Type B pancreatic cell (in vitro differentiated cells): ENCODE data around the gene CDH24. TPM values are rescaled to one million over a fixed set of nuclear protein-coding genes. Genes with fewer than 3 reads are reported as not detected.

Experiments used
- DNase-seq: peaks from one replicate; pipeline ENCODE4 v3.0.0; 2021; ENCODE audit warnings: mixed read lengths; ENCODE audit not compliant: unreplicated experiment; ENCODE audit errors: extremely low spot score
- H3K27ac Mint-ChIP-seq: 2 replicates; pipeline ENCODE4 v1.8.0; 2021; ENCODE audit warnings: mild to moderate bottlenecking, mixed read lengths
- H3K27me3 Mint-ChIP-seq: 2 replicates; pipeline ENCODE4 v1.8.0; 2021; ENCODE audit warnings: mixed read lengths
- H3K36me3 Mint-ChIP-seq: 2 replicates; pipeline ENCODE4 v1.8.0; 2021; ENCODE audit warnings: mixed read lengths
- H3K4me1 Mint-ChIP-seq: one replicate; pipeline ENCODE4 v1.8.0; 2021; ENCODE audit warnings: mixed read lengths; ENCODE audit not compliant: unreplicated experiment
- H3K4me3 Mint-ChIP-seq: 2 replicates; pipeline ENCODE4 v1.8.0; 2021; ENCODE audit warnings: mild to moderate bottlenecking, mixed read lengths
- H3K9me3 Mint-ChIP-seq: 2 replicates; pipeline ENCODE4 v1.8.0; 2021; ENCODE audit warnings: mixed read lengths
- long read RNA-seq: library from polyadenylated mRNA; unstranded; transcript quantifications from one replicate; pipeline ENCODE4 v2.0.0, GENCODE V29; 2020
- total RNA-seq: library from RNA; stranded (reverse); gene quantifications from 2 replicates; pipeline ENCODE4 v1.2.1, GENCODE V29; 2021; ENCODE audit warnings: low replicate concordance
- TF ChIP-seq, protein P1 (sequence below): fragments of 200-600 bp; sonication (generic); conservative IDR thresholded peaks from 2 replicates; pipeline ENCODE4 v1.5.0; 2021; ENCODE audit warnings: antibody characterized with exemption, mild to moderate bottlenecking

Gene CDH24, protein sequence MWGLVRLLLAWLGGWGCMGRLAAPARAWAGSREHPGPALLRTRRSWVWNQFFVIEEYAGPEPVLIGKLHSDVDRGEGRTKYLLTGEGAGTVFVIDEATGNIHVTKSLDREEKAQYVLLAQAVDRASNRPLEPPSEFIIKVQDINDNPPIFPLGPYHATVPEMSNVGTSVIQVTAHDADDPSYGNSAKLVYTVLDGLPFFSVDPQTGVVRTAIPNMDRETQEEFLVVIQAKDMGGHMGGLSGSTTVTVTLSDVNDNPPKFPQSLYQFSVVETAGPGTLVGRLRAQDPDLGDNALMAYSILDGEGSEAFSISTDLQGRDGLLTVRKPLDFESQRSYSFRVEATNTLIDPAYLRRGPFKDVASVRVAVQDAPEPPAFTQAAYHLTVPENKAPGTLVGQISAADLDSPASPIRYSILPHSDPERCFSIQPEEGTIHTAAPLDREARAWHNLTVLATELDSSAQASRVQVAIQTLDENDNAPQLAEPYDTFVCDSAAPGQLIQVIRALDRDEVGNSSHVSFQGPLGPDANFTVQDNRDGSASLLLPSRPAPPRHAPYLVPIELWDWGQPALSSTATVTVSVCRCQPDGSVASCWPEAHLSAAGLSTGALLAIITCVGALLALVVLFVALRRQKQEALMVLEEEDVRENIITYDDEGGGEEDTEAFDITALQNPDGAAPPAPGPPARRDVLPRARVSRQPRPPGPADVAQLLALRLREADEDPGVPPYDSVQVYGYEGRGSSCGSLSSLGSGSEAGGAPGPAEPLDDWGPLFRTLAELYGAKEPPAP
- total RNA-seq: 7.9 and 20.4 TPM in 2 replicates
- long read RNA-seq: 0 reads

DNA sequence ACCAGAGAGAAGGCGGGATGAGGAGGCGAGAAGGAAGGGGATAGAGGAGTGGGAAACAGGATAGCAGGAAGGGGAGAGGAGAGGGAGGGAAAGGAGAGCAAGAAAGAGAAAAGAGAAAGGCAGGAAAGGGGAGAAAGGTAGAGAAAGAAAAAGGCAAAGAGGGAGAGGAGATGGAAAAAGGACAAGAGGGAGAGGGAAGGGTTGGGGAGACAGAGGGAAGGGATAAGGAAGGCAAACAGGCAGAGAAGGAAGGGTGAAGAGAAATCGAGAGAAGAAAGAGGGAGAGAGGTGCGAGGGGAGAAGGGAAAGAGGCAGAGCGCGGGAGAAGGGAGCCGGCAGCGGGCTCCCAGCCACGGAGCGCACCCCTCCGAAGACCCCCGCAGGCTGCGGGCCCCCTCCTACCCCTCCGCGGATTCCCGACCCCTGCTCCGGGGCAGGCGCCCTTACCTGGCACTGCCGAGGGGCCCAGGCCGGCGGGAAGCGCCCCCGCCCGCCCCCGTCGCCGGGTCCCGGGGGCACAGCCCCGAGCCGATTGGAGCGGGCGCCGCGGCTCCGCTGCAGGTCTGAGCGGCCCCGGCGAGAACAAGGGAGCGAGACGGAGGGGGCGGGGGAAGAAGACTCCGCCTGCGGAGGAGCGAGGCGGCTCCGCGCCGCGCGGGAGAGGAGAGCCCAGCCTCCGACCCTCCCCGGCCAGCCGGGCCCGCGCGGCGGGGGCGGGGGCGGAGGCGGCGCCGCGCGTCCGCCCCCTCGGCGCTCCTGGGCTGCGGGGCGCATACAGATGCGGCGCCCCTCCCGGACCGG lies at the start of gene CDH24:
TSS of gene CDH24 (minus strand) at position 565 of the 801 bp plus-strand sequence. CDS start 1,787 bp downstream, outside the sequence.
- Mint-ChIP-seq H3K9me3 (no peaks in the 10 kb centered on the region), H3K36me3 (peaks cover 2% of the 10 kb centered on the region), H3K4me1 (peaks cover 16% of the 10 kb centered on the region), H3K27me3 (no peaks in the 10 kb centered on the region), H3K4me3 (peak within 1 kb of the TSS; percentile 97), H3K27ac (peak within 1 kb of the TSS; percentile 89)
- TF ChIP-seq, protein P1, sequence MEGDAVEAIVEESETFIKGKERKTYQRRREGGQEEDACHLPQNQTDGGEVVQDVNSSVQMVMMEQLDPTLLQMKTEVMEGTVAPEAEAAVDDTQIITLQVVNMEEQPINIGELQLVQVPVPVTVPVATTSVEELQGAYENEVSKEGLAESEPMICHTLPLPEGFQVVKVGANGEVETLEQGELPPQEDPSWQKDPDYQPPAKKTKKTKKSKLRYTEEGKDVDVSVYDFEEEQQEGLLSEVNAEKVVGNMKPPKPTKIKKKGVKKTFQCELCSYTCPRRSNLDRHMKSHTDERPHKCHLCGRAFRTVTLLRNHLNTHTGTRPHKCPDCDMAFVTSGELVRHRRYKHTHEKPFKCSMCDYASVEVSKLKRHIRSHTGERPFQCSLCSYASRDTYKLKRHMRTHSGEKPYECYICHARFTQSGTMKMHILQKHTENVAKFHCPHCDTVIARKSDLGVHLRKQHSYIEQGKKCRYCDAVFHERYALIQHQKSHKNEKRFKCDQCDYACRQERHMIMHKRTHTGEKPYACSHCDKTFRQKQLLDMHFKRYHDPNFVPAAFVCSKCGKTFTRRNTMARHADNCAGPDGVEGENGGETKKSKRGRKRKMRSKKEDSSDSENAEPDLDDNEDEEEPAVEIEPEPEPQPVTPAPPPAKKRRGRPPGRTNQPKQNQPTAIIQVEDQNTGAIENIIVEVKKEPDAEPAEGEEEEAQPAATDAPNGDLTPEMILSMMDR: no peak
- peak; percentile 82 for DNase-seq

DNA sequence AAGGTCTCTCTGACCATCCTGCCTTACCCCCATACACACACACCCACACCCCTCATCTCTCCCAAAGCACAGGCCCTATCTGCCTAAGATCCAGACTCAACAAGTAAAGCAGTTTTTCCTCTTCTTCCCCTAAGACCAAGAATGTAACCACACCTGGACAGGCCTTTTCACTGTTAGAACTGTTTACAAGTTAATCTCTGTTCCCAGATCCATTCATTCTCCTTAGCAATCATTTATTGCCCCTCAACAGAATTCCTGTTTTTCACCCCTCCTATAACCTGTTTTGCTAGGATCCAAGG lies 49.4 kb upstream of the CDH24 start:
- Mint-ChIP-seq H3K36me3 (no peaks in the 10 kb centered on the region), H3K27ac (no peak overlapping the region)

DNA sequence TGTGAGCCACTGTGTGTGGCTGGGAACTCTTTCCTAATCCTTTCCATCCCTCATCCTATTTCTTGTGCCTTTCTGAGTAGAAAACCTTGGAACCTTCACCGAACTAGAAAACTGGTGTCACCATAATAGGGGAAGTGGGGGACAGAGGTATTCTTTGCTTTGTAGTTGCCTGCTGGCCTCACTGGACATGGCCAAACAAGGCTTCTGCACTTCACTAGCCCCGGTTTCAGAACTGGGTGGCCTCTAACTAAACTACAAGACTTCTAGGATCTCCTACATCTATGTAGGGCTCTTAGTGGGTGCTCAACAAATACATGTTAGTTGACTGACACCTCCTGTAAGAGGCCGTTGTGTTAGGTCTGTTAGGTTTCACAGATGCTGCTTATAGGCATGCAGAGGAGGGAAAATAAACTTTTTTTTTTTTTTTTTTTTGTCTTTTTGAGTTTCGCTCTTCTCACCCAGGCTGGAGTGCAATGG lies 48.1 kb upstream of the CDH24 start:
- no peak overlapping the region for H3K4me3 Mint-ChIP-seq

More for the DNA sequence above, 49.4 kb upstream of the CDH24 start:
- no peak overlapping the region for H3K4me3 Mint-ChIP-seq
- H3K9me3 Mint-ChIP-seq: no peaks in the 10 kb centered on the region
- DNase-seq: no peak
- TF ChIP-seq, protein P1: no peak
- peaks cover 27% of the 10 kb centered on the region for H3K4me1 Mint-ChIP-seq
- peaks cover 16% of the 10 kb centered on the region for H3K27me3 Mint-ChIP-seq

DNA sequence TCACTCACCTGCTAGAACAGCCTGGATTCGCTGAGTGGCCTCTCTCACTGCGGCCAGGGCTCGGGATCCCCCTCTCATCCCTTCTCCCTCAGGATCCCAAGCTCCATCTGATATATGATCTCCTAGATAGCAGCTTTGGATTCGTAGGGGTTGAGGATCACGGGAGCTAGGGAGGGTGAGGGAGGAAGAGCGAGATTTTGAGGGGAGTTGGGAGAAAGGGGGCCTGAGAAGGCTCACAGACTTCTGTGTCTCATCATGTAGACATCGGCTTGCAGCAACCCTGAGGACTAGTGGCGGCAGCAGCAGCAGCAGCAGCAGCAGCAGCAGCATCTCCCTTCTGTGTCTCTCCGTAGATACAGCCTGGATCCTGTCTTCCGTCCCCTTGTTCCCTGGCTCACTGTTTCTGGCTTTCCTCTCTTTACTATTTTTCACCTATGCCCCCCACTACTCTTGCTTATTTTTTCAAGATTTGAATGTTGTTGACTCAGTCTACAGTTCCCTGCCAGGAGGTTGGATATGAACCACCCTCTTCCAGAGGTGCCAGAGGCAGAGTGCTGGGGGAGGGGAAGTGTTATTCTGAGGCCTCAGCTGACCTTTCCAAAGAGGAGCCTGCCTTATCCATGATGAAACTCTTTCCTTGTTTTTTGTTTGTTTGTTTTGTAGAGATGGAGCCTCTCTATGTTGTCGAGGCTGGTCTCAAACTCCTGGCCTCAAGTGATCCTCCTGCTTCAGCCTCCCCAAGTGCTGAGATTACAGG lies 47.4 kb upstream of the CDH24 start, which contains the start of gene CIROP:
TSS of gene CIROP (minus strand) at position 399 of the 757 bp plus-strand sequence. CDS start at position 330, 69 bp downstream.
- Mint-ChIP-seq H3K27me3 (peaks cover 16% of the 10 kb centered on the region), H3K36me3 (no peaks in the 10 kb centered on the region), H3K27ac (no peak within 1 kb of the TSS), H3K4me1 (peaks cover 27% of the 10 kb centered on the region), H3K9me3 (no peaks in the 10 kb centered on the region), H3K4me3 (peak within 1 kb of the TSS; percentile 40)
- TF ChIP-seq, protein P1: no peak
- no peak for DNase-seq

More for the DNA sequence above, 48.1 kb upstream of the CDH24 start:
- H3K36me3 Mint-ChIP-seq: no peaks in the 10 kb centered on the region
- no peak overlapping the region for H3K27ac Mint-ChIP-seq
- peaks cover 16% of the 10 kb centered on the region for H3K27me3 Mint-ChIP-seq
- no peak for DNase-seq
- H3K4me1 Mint-ChIP-seq: peaks cover 27% of the 10 kb centered on the region
- no peaks in the 10 kb centered on the region for H3K9me3 Mint-ChIP-seq
- TF ChIP-seq, protein P1: no peak
